PFSK-1 (cell line): Measurements from ENCODE around the gene OTOP3.

Experiments used
- FOXP2 ChIP-seq: optimal IDR thresholded peaks from 2 replicates; pipeline ENCODE3; 2011; ENCODE audit warnings: borderline replicate concordance, control low read depth, inconsistent platforms; ENCODE audit not compliant: insufficient read depth; ENCODE audit errors: extremely low read length, extremely low read depth
- POLR2AphosphoS5 ChIP-seq: IDR thresholded peaks from 2 replicates; pipeline ENCODE4 v1.6.1; 2012; ENCODE audit warnings: low read depth, mild to moderate bottlenecking, control low read depth, low read length, moderate library complexity
- SIN3A ChIP-seq: IDR thresholded peaks from 2 replicates; pipeline ENCODE4 v1.6.1; 2012; ENCODE audit warnings: mild to moderate bottlenecking, low read length, moderate library complexity, borderline replicate concordance; ENCODE audit not compliant: insufficient read depth
- TAF1 ChIP-seq: IDR thresholded peaks from 2 replicates; pipeline ENCODE4 v1.6.1; 2012; ENCODE audit warnings: low read length, control low read depth, borderline replicate concordance; ENCODE audit not compliant: insufficient read depth
- TF ChIP-seq, protein P1 (sequence below), 2 experiments: IDR thresholded peaks; 2 replicates each; pipeline versions ENCODE4 v1.6.1 to v1.8.0; 2011 to 2012; ENCODE audit warnings: low read depth in 2 of 2, low read length in 2 of 2, control low read depth in 1 of 2, inconsistent platforms in 1 of 2, mild to moderate bottlenecking in 1 of 2, moderate library complexity in 1 of 2; ENCODE audit not compliant: insufficient read depth in 1 of 2

OTOP3 gene

GRCh38 chr17:74923538-74924249, 12.0 kb upstream of the OTOP3 start:
- TF ChIP-seq, protein P1, sequence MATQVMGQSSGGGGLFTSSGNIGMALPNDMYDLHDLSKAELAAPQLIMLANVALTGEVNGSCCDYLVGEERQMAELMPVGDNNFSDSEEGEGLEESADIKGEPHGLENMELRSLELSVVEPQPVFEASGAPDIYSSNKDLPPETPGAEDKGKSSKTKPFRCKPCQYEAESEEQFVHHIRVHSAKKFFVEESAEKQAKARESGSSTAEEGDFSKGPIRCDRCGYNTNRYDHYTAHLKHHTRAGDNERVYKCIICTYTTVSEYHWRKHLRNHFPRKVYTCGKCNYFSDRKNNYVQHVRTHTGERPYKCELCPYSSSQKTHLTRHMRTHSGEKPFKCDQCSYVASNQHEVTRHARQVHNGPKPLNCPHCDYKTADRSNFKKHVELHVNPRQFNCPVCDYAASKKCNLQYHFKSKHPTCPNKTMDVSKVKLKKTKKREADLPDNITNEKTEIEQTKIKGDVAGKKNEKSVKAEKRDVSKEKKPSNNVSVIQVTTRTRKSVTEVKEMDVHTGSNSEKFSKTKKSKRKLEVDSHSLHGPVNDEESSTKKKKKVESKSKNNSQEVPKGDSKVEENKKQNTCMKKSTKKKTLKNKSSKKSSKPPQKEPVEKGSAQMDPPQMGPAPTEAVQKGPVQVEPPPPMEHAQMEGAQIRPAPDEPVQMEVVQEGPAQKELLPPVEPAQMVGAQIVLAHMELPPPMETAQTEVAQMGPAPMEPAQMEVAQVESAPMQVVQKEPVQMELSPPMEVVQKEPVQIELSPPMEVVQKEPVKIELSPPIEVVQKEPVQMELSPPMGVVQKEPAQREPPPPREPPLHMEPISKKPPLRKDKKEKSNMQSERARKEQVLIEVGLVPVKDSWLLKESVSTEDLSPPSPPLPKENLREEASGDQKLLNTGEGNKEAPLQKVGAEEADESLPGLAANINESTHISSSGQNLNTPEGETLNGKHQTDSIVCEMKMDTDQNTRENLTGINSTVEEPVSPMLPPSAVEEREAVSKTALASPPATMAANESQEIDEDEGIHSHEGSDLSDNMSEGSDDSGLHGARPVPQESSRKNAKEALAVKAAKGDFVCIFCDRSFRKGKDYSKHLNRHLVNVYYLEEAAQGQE (IDR thresholded peaks at IDR 0.05; ENCODE audit: insufficient read depth in 1 of 2, low read depth in 2 of 2, low read length in 2 of 2): no peak
- TF ChIP-seq TAF1 (no peak), SIN3A (no peak), FOXP2 (no peak), POLR2AphosphoS5 (no peak)

- TF ChIP-seq, protein P1 (IDR thresholded peaks at IDR 0.05; ENCODE audit: insufficient read depth in 1 of 2, low read depth in 2 of 2, low read length in 2 of 2): no peak
- TF ChIP-seq TAF1 (no peak), SIN3A (no peak), FOXP2 (no peak), POLR2AphosphoS5 (no peak)
Measured at GRCh38 chr17:74924250-74924948, 11.3 kb upstream of the OTOP3 start, which contains the start of gene OTOP2. Gene OTOP2, plus strand, starts transcription at chr17:74924273. Its CDS starts 360 bp downstream, at chr17:74924633.

DNA sequence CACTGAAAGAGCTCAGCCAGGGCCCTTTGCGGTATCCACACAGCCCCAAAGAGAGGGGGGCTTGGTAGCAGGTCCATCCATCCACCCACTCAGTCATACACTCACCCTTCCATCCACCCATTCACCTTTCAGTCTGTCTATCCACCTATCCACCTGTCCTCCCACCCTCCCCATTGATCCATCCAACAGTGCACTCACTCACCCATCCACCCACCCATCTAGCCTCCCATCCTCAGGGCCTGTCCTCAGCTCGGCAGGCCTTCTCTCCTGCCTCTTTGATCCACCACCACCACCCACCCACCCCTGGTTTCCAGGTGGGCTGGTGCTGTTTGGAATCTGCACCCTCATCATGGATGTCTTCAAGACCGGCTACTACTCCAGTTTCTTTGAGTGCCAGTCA, 10.5 kb upstream of the OTOP3 start:
- TF ChIP-seq TAF1 (no peak), SIN3A (no peak), POLR2AphosphoS5 (no peak), FOXP2 (no peak)
- TF ChIP-seq, protein P1 (IDR thresholded peaks at IDR 0.05; ENCODE audit: insufficient read depth in 1 of 2, low read depth in 2 of 2, low read length in 2 of 2): no peak

- TF ChIP-seq, protein P1 (IDR thresholded peaks at IDR 0.05; ENCODE audit: insufficient read depth in 1 of 2, low read depth in 2 of 2, low read length in 2 of 2): no peak
- TF ChIP-seq POLR2AphosphoS5 (no peak), FOXP2 (no peak), TAF1 (no peak), SIN3A (no peak)
Measured at GRCh38 chr17:74928786-74929185, 6.9 kb upstream of the OTOP3 start.
